Gastrocnemius medialis (tissue), 4 donors: ENCODE measurements around the gene CILP2. TPM values are rescaled to one million over a fixed set of nuclear protein-coding genes. Genes with fewer than 3 reads are reported as not detected.

Experiments
- ATAC-seq, 2 donors: fragments of 150-250 bp; one replicate each; pipeline ENCODE4 v1.9.1; 2016
- DNase-seq, 2 donors: peaks; one replicate each; pipeline ENCODE4 v3.0.0-alpha.2; 2019
- H3K27ac ChIP-seq, 4 donors: fragments of 200-600 bp; sonication (generic); 1 replicate in 1 of 4; 2 replicates in 3 of 4; pipeline ENCODE4 v1.5.1; 2016 to 2018; ENCODE audit warnings: mild to moderate bottlenecking in 2 of 4, moderate library complexity in 1 of 4
- H3K27me3 ChIP-seq, 3 donors: fragments of 200-600 bp; sonication (generic) in 2 of 3; 1 replicate in 1 of 3; 2 replicates in 2 of 3; pipeline versions ENCODE4 v1.5.1 to v1.6.0; 2016 to 2019; ENCODE audit warnings: mild to moderate bottlenecking in 1 of 3, moderate library complexity in 1 of 3
- H3K36me3 ChIP-seq, 2 donors: fragments of 200-600 bp; sonication (generic) in 1 of 2; one replicate each; pipeline ENCODE4 v1.5.1; 2017 to 2018
- H3K4me1 ChIP-seq, 2 donors: fragments of 200-600 bp; sonication (generic) in 1 of 2; one replicate each; pipeline ENCODE4 v1.5.1; 2016 to 2017; ENCODE audit warnings: mild to moderate bottlenecking in 2 of 2
- H3K4me3 ChIP-seq, 4 donors: fragments of 200-600 bp; sonication (generic) in 3 of 4; 1 replicate in 1 of 4; 2 replicates in 3 of 4; pipeline ENCODE4 v1.5.1; 2016 to 2019; ENCODE audit warnings: mild to moderate bottlenecking in 2 of 4
- H3K9me3 ChIP-seq, 3 donors: fragments of 200-600 bp; sonication (generic) in 2 of 3; 1 replicate in 1 of 3; 2 replicates in 2 of 3; pipeline ENCODE4 v1.5.1; 2016 to 2019
- POLR2A ChIP-seq, 2 donors: fragments of 450-650 bp; IDR thresholded peaks; one replicate each; pipeline ENCODE4 v1.6.1; 2017; ENCODE audit warnings: antibody characterized with exemption in 2 of 2, mild to moderate bottlenecking in 2 of 2, moderate library complexity in 2 of 2
- in situ Hi-C, 4 donors: fragments of 200-750 bp; cut with MboI; loops; one replicate each; pipeline versions ENCODE4 v1.15.0 to v1.8.0; 2017; ENCODE audit warnings: low sequenced_read_pairs in 4 of 4
- intact Hi-C: fragments of 100-400 bp; cut with DNase I; formaldehyde crosslinking; loops from one replicate; pipeline ENCODE4 v1.15.1; 2023; ENCODE audit warnings: low total_unique reads
- total RNA-seq, 4 donors: library from RNA; depleted of rRNA; stranded (reverse); fragments of >200 nt; gene quantifications; one replicate each; pipeline versions ENCODE4 v1.1.0 to v1.2.3, GENCODE V29; 2016
- TF ChIP-seq, protein P1 (sequence below), 5 experiments: fragments of 450-650 bp in 3 of 5; fragments of 200-600 bp in 2 of 5; sonication (generic) in 2 of 5; IDR thresholded peaks in 4 of 5; conservative IDR thresholded peaks in 1 of 5; 1 replicate in 4 of 5; 2 replicates in 1 of 5; pipeline ENCODE4 v1.5.1; 2016 to 2019; ENCODE audit warnings: antibody characterized with exemption in 5 of 5, mild to moderate bottlenecking in 3 of 5, moderate library complexity in 3 of 5

The CILP2 gene
- total RNA-seq, 4 donors from 2014 or later, result 3.2 TPM; not detected in 3

DNA sequence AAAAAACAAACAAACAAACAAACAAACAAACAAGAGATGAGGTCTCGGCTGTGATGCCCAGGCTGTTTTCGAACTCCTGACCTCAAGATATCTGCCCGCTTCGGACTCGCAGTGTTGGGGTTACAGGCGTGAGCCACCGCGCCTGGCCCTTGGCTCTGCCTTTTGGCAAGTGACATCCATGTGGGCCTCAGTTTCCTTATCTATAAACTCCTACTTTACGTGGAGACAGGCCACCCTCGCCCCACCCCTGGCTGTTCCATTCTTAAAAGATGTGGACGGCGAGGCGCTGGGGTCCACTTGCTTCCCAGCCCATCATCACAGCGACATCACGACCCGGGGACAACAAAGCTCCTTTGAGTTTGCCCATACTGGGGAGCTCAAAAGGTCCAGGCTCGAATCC is 24.4 kb upstream of the CILP2 start:
- intact Hi-C loops (no loop called here), in situ Hi-C loops (no loop called here)
- peaks cover 20 to 25% of the 10 kb centered on the region in 2 donors for H3K4me1 ChIP-seq
- ATAC-seq (no peak), DNase-seq (no peak)
- TF ChIP-seq, protein P1, sequence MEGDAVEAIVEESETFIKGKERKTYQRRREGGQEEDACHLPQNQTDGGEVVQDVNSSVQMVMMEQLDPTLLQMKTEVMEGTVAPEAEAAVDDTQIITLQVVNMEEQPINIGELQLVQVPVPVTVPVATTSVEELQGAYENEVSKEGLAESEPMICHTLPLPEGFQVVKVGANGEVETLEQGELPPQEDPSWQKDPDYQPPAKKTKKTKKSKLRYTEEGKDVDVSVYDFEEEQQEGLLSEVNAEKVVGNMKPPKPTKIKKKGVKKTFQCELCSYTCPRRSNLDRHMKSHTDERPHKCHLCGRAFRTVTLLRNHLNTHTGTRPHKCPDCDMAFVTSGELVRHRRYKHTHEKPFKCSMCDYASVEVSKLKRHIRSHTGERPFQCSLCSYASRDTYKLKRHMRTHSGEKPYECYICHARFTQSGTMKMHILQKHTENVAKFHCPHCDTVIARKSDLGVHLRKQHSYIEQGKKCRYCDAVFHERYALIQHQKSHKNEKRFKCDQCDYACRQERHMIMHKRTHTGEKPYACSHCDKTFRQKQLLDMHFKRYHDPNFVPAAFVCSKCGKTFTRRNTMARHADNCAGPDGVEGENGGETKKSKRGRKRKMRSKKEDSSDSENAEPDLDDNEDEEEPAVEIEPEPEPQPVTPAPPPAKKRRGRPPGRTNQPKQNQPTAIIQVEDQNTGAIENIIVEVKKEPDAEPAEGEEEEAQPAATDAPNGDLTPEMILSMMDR (IDR thresholded peaks at IDR 0.05 in 4 of 5, conservative IDR thresholded peaks at IDR 0.05 in 1 of 5), result no peak
- TF ChIP-seq POLR2A (IDR thresholded peaks at IDR 0.05), result no peak
- H3K36me3 ChIP-seq, result no peaks in the 10 kb centered on the region
- H3K4me3 ChIP-seq, result peak overlapping the region in 2 of 4 donors; percentile 28 to 29
- no peaks in the 10 kb centered on the region for H3K9me3 ChIP-seq
- H3K27me3 ChIP-seq, result no peaks in the 10 kb centered on the region
- H3K27ac ChIP-seq, result no peak overlapping the region

DNA sequence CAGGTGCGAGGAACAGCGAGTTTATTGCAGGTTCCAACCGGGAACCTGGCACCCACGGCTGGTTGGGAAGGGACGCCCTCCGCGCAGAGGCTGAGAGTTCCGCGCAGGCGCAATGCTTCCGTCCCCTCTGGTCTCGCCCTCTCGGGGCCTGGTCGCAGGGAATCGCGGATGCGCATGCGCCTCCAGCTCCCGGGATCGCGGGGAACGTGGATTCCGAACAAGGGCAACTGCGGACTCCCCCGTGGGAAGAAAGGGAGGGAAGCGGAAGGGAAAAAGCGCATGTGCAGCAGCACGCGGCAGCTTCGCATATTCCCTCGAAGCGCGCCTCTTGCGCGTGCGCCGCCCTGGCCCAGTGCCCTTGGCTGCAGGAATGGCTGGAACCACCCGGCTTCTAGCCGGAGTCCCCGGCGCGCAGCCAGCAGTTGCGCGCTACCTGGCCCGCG is 23.8 kb upstream of the CILP2 start:
- H3K4me3 ChIP-seq, result peak overlapping the region; percentile 28 to 46 (median 32)
- intact Hi-C loops, result no loop called here

DNA sequence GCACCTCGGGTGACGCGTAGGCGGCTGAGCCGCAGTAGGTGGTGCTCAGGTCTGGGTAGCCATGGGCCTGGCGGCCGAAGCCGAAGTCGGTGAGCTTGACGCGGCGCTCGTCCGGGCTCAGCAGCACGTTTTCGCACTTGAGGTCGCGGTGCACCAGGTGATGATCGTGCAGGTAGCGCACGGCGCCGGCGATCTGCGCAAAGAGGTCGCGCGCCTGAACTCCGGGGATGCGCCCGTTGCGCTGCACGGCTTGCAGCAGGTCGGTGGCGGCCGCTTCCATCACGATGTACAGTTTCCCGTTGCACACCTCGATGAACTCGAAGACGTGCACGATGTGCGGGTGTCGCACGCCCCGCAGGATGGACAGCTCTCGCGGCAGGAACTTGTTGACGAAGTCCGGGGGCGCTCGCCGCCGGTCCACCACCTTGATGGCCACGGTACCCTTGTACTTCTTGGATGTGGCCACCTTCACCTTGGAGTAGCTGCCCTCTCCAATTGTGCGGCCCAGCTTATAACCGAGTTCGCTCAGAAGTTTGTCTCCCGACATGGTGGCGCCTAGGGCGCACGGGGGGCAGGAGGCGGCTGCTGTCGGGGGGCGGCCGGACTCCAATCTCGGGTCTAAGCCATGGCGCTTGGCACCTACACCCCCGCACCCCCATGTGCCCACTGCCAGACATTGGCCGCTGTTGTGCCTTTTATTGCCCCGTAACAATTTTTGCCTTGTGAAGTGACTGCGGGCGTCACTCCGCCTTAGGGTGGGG is 23.0 kb upstream of the CILP2 start, which contains the start of gene TSSK6:
Gene TSSK6 (minus strand): TSS at position 668 of the 761 bp plus-strand sequence. CDS start 121 bp downstream, at position 547.
- Histone ChIP-seq H3K4me1 (peaks cover 20 to 34% of the 10 kb centered on the region in 2 donors), H3K27ac (peak within 1 kb of the TSS; percentile 87 to 94 (median 90)), H3K36me3 (peaks cover 0 to under 1% of the 10 kb centered on the region in 2 donors), H3K27me3 (no peaks in the 10 kb centered on the region), H3K9me3 (no peaks in the 10 kb centered on the region), H3K4me3 (peak within 1 kb of the TSS; percentile 76 to 94 (median 92))
- intact Hi-C loops, result no loop called here
- TF ChIP-seq POLR2A (IDR thresholded peaks at IDR 0.05), result no peak
- TF ChIP-seq, protein P1 (IDR thresholded peaks at IDR 0.05 in 4 of 5, conservative IDR thresholded peaks at IDR 0.05 in 1 of 5), result no peak
- ATAC-seq, result no peak
- no peak for DNase-seq
- in situ Hi-C loops, result no loop called here

More for the DNA sequence above, 23.8 kb upstream of the CILP2 start:
- in situ Hi-C loops, result no loop called here
- TF ChIP-seq, protein P1 (IDR thresholded peaks at IDR 0.05 in 4 of 5, conservative IDR thresholded peaks at IDR 0.05 in 1 of 5), result no peak
- TF ChIP-seq POLR2A (IDR thresholded peaks at IDR 0.05), result no peak
- peaks cover 20 to 29% of the 10 kb centered on the region in 2 donors for H3K4me1 ChIP-seq
- ATAC-seq, result no peak
- no peaks in the 10 kb centered on the region for H3K36me3 ChIP-seq
- H3K9me3 ChIP-seq, result no peaks in the 10 kb centered on the region
- peak; percentile 38 to 48 for DNase-seq
- no peaks in the 10 kb centered on the region for H3K27me3 ChIP-seq
- H3K27ac ChIP-seq, result no peak overlapping the region

DNA sequence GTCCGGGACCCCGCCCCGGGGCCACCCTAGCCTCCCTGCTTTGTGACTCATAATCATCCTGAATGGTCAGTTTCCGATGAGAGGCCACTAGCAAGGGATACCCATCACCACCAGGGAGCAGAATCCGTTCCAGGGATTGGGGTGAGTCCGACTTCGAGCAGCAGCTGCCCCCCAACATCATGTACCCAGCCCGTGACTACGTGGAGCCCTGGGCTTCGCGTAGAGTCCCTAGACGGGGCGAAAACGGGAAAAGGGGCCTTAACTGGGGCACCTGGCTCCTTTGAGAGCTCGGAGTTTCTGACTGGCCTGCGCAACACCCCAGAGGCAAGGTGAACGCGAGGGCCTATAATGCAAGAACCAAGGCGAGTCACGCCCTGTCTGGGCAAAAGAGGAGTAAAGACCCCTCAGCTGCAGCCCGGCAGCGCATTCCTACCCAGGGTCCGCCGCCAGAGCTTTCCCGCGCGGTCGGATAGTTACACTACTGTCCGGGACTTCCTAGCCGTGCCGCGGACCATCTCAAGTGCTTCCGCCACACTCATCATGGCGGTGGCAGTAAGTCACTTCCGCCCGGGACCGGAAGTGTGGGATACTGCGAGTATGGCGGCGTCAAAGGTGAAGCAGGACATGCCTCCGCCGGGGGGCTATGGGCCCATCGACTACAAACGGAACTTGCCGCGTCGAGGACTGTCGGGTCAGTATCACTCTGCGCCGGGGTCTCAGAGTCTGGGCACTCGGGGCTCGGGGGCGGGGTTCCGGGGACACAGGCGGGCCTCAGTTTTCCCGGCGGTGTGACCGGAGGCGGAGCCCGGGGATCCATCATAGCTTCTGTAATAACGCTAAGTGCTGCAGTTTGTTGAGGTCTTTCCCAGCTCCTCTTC is 22.2 kb upstream of the CILP2 start, which contains the start of gene NDUFA13:
Gene NDUFA13 (plus strand): TSS at position 584 of the 878 bp plus-strand sequence. CDS start 14 bp downstream, at position 598.
- in situ Hi-C loops (no loop called here), intact Hi-C loops (loop anchor here (1.0 kb wide), 1 partner anchor 324 kb away; the partner anchor contains the start of genes BORCS8 and RFXANK)
- Histone ChIP-seq H3K9me3 (no peaks in the 10 kb centered on the region), H3K4me1 (peaks cover 20 to 34% of the 10 kb centered on the region in 2 donors), H3K4me3 (peak within 1 kb of the TSS; percentile 76 to 94 (median 92)), H3K27ac (peak within 1 kb of the TSS; percentile 87 to 94 (median 90)), H3K36me3 (peaks cover 0 to 7% of the 10 kb centered on the region in 2 donors), H3K27me3 (no peaks in the 10 kb centered on the region)
- ATAC-seq (peak; percentile 96 to 97), DNase-seq (peak; percentile 79 to 91)
- TF ChIP-seq, protein P1 (IDR thresholded peaks at IDR 0.05 in 4 of 5, conservative IDR thresholded peaks at IDR 0.05 in 1 of 5), result no peak
- peak; percentile 58 to 70 for TF ChIP-seq POLR2A (IDR thresholded peaks at IDR 0.05)
